ENCODE results near the gene CASKIN2.

DNA sequence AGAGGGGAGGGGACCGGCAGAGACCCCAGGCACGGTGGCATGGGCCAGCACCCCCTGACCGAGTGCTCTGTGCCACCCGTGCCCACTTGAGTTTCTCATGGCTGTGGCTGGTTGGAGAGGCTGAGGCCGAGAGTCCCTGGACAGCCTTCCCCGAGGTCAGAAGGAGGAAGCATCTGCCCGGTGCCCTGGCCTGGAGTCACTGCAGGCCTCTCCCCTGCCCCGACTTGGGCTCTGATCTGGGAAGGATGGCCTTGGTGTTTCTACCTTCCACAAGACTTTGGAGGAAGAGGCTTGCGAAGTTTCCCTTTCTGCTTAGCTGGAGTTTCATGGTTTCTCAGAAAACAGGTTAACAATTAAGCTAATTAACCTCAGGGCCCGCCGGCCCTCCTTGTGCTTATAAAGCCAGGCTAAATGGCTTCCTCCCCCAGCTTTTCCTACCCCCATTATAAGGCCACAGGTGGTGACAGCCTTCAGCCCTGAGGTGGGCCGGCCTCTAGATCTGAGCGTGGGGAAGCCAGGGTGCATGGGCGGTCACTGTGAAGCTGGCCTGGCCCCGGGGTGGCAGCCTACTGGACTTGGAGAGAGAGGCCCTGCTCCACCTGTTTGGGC, 27.5 kb upstream of the CASKIN2 start:
- TF ChIP-seq POLR2AphosphoS5 (IDR thresholded peaks at IDR 0.05), result no peak
- TF ChIP-seq, protein P1, sequence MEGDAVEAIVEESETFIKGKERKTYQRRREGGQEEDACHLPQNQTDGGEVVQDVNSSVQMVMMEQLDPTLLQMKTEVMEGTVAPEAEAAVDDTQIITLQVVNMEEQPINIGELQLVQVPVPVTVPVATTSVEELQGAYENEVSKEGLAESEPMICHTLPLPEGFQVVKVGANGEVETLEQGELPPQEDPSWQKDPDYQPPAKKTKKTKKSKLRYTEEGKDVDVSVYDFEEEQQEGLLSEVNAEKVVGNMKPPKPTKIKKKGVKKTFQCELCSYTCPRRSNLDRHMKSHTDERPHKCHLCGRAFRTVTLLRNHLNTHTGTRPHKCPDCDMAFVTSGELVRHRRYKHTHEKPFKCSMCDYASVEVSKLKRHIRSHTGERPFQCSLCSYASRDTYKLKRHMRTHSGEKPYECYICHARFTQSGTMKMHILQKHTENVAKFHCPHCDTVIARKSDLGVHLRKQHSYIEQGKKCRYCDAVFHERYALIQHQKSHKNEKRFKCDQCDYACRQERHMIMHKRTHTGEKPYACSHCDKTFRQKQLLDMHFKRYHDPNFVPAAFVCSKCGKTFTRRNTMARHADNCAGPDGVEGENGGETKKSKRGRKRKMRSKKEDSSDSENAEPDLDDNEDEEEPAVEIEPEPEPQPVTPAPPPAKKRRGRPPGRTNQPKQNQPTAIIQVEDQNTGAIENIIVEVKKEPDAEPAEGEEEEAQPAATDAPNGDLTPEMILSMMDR (IDR thresholded peaks at IDR 0.05), result no peak
- no peak for TF ChIP-seq POLR2A (IDR thresholded peaks at IDR 0.05)
- no peak for TF ChIP-seq EP300 (IDR thresholded peaks at IDR 0.05)

Measured in upper lobe of left lung (tissue), 4 donors.